Loucy (cell line): ENCODE results near the gene BCL2.

Experiments
- H2AFZ ChIP-seq: fragments of 200-600 bp; sonication (generic); 2 replicates; pipeline ENCODE4 v1.6.0; 2016; ENCODE audit warnings: antibody characterized with exemption, mild to moderate bottlenecking, low read length, moderate library complexity
- H3F3A ChIP-seq: fragments of 200-600 bp; 2 replicates; pipeline ENCODE4 v1.6.0; 2016; ENCODE audit warnings: antibody characterized with exemption, low read depth, mild to moderate bottlenecking
- H3K27me3 ChIP-seq: fragments of 200-600 bp; sonication (generic); 2 replicates; pipeline ENCODE4 v1.6.1; 2014; ENCODE audit warnings: low read length, mild to moderate bottlenecking; ENCODE audit not compliant: insufficient read depth, poor library complexity, severe bottlenecking
- H3K36me3 ChIP-seq: fragments of 200-600 bp; sonication (generic); 2 replicates; pipeline ENCODE4 v1.6.1; 2016; ENCODE audit warnings: low read length; ENCODE audit not compliant: insufficient read depth
- H3K4me1 ChIP-seq: fragments of 200-600 bp; sonication (generic); 2 replicates; pipeline ENCODE4 v1.5.1; 2014; ENCODE audit warnings: low read length, mild to moderate bottlenecking; ENCODE audit not compliant: insufficient read depth, poor library complexity, severe bottlenecking
- H3K4me2 ChIP-seq: fragments of 200-600 bp; sonication (generic); 2 replicates; pipeline ENCODE4 v1.6.0; 2014; ENCODE audit warnings: antibody characterized with exemption, low read length, low read depth, mild to moderate bottlenecking; ENCODE audit not compliant: poor library complexity, severe bottlenecking
- H3K4me3 ChIP-seq: fragments of 200-600 bp; sonication (generic); 2 replicates; pipeline ENCODE4 v1.5.1; 2014; ENCODE audit warnings: low read length, mild to moderate bottlenecking, mixed read lengths; ENCODE audit not compliant: poor library complexity, severe bottlenecking
- H3K79me2 ChIP-seq: fragments of 200-600 bp; sonication (generic); 2 replicates; pipeline ENCODE4 v1.6.1; 2014; ENCODE audit warnings: low read length; ENCODE audit not compliant: insufficient read depth
- H3K9ac ChIP-seq: fragments of 200-600 bp; sonication (generic); 2 replicates; pipeline ENCODE4 v1.6.0; 2014; ENCODE audit warnings: mild to moderate bottlenecking, low read depth, low read length, moderate library complexity; ENCODE audit not compliant: poor library complexity, severe bottlenecking
- H3K9me2 ChIP-seq: fragments of 200-600 bp; sonication (generic); replicated peaks from 2 replicates; pipeline ENCODE4 v1.6.1; 2016; ENCODE audit warnings: low read depth, low read length, mixed read lengths
- H3K9me3 ChIP-seq: fragments of 200-600 bp; sonication (generic); 2 replicates; pipeline ENCODE4 v1.6.1; 2014; ENCODE audit warnings: mild to moderate bottlenecking, antibody characterized with exemption, low read length, low read depth; ENCODE audit not compliant: insufficient read depth
- H4K20me1 ChIP-seq: fragments of 200-600 bp; sonication (generic); 2 replicates; pipeline ENCODE4 v1.6.0; 2014; ENCODE audit warnings: antibody characterized with exemption, low read length, mild to moderate bottlenecking; ENCODE audit not compliant: insufficient read depth, poor library complexity, severe bottlenecking
- EZH2phosphoT487 ChIP-seq: fragments of 200-600 bp; IDR thresholded peaks from 2 replicates; pipeline ENCODE4 v1.6.1; 2018; ENCODE audit warnings: antibody characterized with exemption, mild to moderate bottlenecking, moderate library complexity, borderline replicate concordance
- TF ChIP-seq, protein P1 (sequence below): fragments of 200-600 bp; sonication (generic); conservative IDR thresholded peaks from 2 replicates; pipeline ENCODE4 v1.5.1; 2014; ENCODE audit warnings: mild to moderate bottlenecking, antibody characterized with exemption, low read length

The BCL2 gene

GRCh38 chr18:63315131-63315662 lies 4.4 kb downstream of the BCL2 start:
- Histone ChIP-seq H3K4me1 (peaks cover 72% of the 10 kb centered on the region), H3K27me3 (peaks cover 7% of the 10 kb centered on the region)

GRCh38 chr18:63314062-63314790 lies 5.3 kb downstream of the BCL2 start:
- Histone ChIP-seq H3K27me3 (peaks cover 7% of the 10 kb centered on the region), H3K9me2 (no peaks in the 10 kb centered on the region), H3K4me2 (peak overlapping the region; percentile 97), H3F3A (peaks cover 8% of the 10 kb centered on the region; the same call in 1 of the 2 replicates), H4K20me1 (peaks cover 77% of the 10 kb centered on the region), H3K9me3 (no peaks in the 10 kb centered on the region), H3K36me3 (no peaks in the 10 kb centered on the region), H2AFZ (no peak overlapping the region), H3K79me2 (peaks cover 97% of the 10 kb centered on the region), H3K4me3 (peak overlapping the region; percentile 96), H3K9ac (peak overlapping the region; percentile 39), H3K4me1 (peaks cover 75% of the 10 kb centered on the region)
- TF ChIP-seq, protein P1, sequence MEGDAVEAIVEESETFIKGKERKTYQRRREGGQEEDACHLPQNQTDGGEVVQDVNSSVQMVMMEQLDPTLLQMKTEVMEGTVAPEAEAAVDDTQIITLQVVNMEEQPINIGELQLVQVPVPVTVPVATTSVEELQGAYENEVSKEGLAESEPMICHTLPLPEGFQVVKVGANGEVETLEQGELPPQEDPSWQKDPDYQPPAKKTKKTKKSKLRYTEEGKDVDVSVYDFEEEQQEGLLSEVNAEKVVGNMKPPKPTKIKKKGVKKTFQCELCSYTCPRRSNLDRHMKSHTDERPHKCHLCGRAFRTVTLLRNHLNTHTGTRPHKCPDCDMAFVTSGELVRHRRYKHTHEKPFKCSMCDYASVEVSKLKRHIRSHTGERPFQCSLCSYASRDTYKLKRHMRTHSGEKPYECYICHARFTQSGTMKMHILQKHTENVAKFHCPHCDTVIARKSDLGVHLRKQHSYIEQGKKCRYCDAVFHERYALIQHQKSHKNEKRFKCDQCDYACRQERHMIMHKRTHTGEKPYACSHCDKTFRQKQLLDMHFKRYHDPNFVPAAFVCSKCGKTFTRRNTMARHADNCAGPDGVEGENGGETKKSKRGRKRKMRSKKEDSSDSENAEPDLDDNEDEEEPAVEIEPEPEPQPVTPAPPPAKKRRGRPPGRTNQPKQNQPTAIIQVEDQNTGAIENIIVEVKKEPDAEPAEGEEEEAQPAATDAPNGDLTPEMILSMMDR, result no peak
- TF ChIP-seq EZH2phosphoT487, result no peak

More at GRCh38 chr18:63315131-63315662, 4.4 kb downstream of the BCL2 start:
- H3K36me3 ChIP-seq, result no peaks in the 10 kb centered on the region
- no peak overlapping the region for H2AFZ ChIP-seq
- no peaks in the 10 kb centered on the region for H3K9me2 ChIP-seq
- H3K9me3 ChIP-seq, result no peaks in the 10 kb centered on the region
- TF ChIP-seq, protein P1, result no peak
- no peak for TF ChIP-seq EZH2phosphoT487
- H3F3A ChIP-seq, result peaks cover 8% of the 10 kb centered on the region; the same call in 1 of the 2 replicates
- H4K20me1 ChIP-seq, result peaks cover 75% of the 10 kb centered on the region
- H3K4me2 ChIP-seq, result peak overlapping the region; percentile 97
- peak overlapping the region; percentile 39 for H3K9ac ChIP-seq
- H3K79me2 ChIP-seq, result peaks cover 94% of the 10 kb centered on the region
- H3K4me3 ChIP-seq, result peak overlapping the region; percentile 96

GRCh38 chr18:63313396-63313917 lies 6.1 kb downstream of the BCL2 start:
- no peak for TF ChIP-seq EZH2phosphoT487
- TF ChIP-seq, protein P1, result no peak
- H2AFZ ChIP-seq, result no peak overlapping the region
- H4K20me1 ChIP-seq, result peaks cover 73% of the 10 kb centered on the region
- H3K4me2 ChIP-seq, result peak overlapping the region; percentile 97
- no peaks in the 10 kb centered on the region for H3K9me2 ChIP-seq
- peaks cover 8% of the 10 kb centered on the region; the same call in 1 of the 2 replicates for H3F3A ChIP-seq
- no peaks in the 10 kb centered on the region for H3K27me3 ChIP-seq
- no peaks in the 10 kb centered on the region for H3K36me3 ChIP-seq
- peak overlapping the region; percentile 39 for H3K9ac ChIP-seq
- peak overlapping the region; percentile 96 for H3K4me3 ChIP-seq
- H3K9me3 ChIP-seq, result no peaks in the 10 kb centered on the region
- H3K4me1 ChIP-seq, result peaks cover 72% of the 10 kb centered on the region
- H3K79me2 ChIP-seq, result peaks cover 97% of the 10 kb centered on the region
